ENCODE results near the gene GLI3. TPM values are rescaled to one million over a fixed set of nuclear protein-coding genes. Genes with fewer than 3 reads are reported as not detected.

The GLI3 gene
- total and polyA plus RNA-seq, 10 of the 15 experiments (the other 5 are each of a cell fraction or from before 2014, with no cell fraction given): 0.01 TPM; not detected in 8

DNA sequence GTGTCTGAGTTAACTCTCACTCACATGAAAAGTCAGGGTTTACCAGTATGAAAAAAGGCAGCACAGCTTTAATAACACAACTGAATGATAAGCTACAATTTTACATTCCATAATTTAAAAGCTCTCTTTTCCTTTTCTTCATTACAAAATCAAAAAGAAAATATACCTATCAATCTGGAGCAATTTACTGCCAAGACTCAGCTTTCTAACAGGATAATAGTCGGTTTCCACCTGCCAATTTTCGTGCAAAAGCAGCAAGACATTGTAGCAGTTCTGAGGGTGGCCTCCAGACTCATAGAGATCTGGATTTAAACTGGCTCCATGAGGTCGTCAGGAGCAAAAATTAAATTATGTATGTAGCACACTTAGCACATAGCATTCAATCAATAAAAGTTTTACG lies 191.0 kb downstream of the GLI3 start:
- no peaks in the 10 kb centered on the region for H3K36me3 ChIP-seq (ENCODE audit: control insufficient read depth in 2 of 2, insufficient read depth in 2 of 2, low read length in 1 of 2)
- WGBS (ENCODE audit: insufficient coverage, insufficient replicate concordance, low lambda C conversion rate, missing lambda C conversion rate): 20% methylated on average over 4 of the region's 4 CpGs
- H3K79me2 ChIP-seq (ENCODE audit: control insufficient read depth, insufficient read depth, low read length): no peaks in the 10 kb centered on the region
- intact Hi-C loops (cut with micrococcal nuclease; ENCODE audit: unreplicated experiment) (no loop called here), in situ Hi-C loops (cut with MboI) (no loop called here)
- TF ChIP-seq TAF1 (IDR thresholded peaks at IDR 0.05; ENCODE audit: borderline replicate concordance, low read depth, low read length) (no peak), SUPT20H (IDR thresholded peaks at IDR 0.05; ENCODE audit: borderline replicate concordance, control insufficient read depth, low read depth, low read length) (no peak), LARP7 (IDR thresholded peaks at IDR 0.05) (no peak), YBX1 (IDR thresholded peaks at IDR 0.05) (no peak)
- TF ChIP-seq, protein P1, sequence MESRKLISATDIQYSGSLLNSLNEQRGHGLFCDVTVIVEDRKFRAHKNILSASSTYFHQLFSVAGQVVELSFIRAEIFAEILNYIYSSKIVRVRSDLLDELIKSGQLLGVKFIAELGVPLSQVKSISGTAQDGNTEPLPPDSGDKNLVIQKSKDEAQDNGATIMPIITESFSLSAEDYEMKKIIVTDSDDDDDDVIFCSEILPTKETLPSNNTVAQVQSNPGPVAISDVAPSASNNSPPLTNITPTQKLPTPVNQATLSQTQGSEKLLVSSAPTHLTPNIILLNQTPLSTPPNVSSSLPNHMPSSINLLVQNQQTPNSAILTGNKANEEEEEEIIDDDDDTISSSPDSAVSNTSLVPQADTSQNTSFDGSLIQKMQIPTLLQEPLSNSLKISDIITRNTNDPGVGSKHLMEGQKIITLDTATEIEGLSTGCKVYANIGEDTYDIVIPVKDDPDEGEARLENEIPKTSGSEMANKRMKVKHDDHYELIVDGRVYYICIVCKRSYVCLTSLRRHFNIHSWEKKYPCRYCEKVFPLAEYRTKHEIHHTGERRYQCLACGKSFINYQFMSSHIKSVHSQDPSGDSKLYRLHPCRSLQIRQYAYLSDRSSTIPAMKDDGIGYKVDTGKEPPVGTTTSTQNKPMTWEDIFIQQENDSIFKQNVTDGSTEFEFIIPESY (IDR thresholded peaks at IDR 0.05): no peak
- H2AFZ ChIP-seq (ENCODE audit: control insufficient read depth, low read depth, low read length): no peak overlapping the region
- SMC1A ChIA-PET (ENCODE audit: uncharacterized antibody, unreplicated experiment): no interaction called here
- no peak overlapping the region for H3K4me2 ChIP-seq (ENCODE audit: control insufficient read depth, insufficient read depth)
- H3K4me3 ChIP-seq: no peak overlapping the region
- H3K9me3 ChIP-seq (replicated peaks; ENCODE audit: control insufficient read depth, insufficient read depth, low read length): no peaks in the 10 kb centered on the region
- H3K27me3 ChIP-seq (replicated peaks in 1 of 2; ENCODE audit: control insufficient read depth in 2 of 2, insufficient read depth in 2 of 2, low read length in 1 of 2): no peaks in the 10 kb centered on the region; a peak in 3 of 4 replicates
- no peak overlapping the region for H3K9ac ChIP-seq (ENCODE audit: control insufficient read depth, insufficient read depth, low read length)
- RAD21 ChIA-PET (ENCODE audit: unreplicated experiment): no interaction called here
- no peak for DNase-seq (ENCODE audit: low read depth, low spot score)
- POLR2A ChIA-PET: no interaction called here
- no peak for ATAC-seq
- no peak overlapping the region for H3K27ac ChIP-seq (ENCODE audit: control insufficient read depth, insufficient read depth)
- H4K20me1 ChIP-seq (ENCODE audit: control insufficient read depth, insufficient read depth): no peaks in the 10 kb centered on the region
- BruUV-seq (replicated peaks): no TSS peak
- CTCF ChIA-PET: no interaction called here
- no peaks in the 10 kb centered on the region for H3K4me1 ChIP-seq (ENCODE audit: control insufficient read depth, insufficient read depth, low read length)
- FAIRE-seq: no peak

DNA sequence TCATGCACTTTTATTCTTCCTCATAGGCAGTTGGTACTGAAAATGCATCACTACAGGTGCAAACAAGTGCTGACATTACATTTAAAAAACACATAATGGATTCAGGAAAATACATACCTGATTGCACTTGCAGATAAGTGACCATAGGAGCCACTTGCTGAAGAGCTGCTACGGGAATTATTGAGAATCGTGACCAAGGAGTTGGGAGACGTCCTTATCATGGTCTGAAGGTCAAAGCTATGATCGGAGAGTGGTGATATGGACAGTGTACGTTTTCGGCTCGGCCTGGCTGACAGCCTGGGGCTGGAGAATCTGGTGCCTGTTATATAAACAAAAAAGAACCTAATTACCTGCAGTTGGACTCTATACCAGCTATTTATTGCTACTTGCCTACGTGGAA lies 197.1 kb downstream of the GLI3 start:
- FAIRE-seq (no peak), DNase-seq (ENCODE audit: low read depth, low spot score) (no peak), ATAC-seq (no peak)
- no TSS peak for BruUV-seq (replicated peaks)
- H3K9ac ChIP-seq (ENCODE audit: control insufficient read depth, insufficient read depth, low read length): no peak overlapping the region
- H3K4me2 ChIP-seq (ENCODE audit: control insufficient read depth, insufficient read depth): no peak overlapping the region
- no peak overlapping the region for H3K27ac ChIP-seq (ENCODE audit: control insufficient read depth, insufficient read depth)
- no peak overlapping the region for H3K4me3 ChIP-seq
- ChIA-PET POLR2A (no interaction called here), CTCF (interaction anchor here (1.4 kb wide), 1 partner anchor 99 kb away, joined by 4 read pairs; no protein-coding TSS in a partner anchor), RAD21 (ENCODE audit: unreplicated experiment) (interaction anchor here (1.0 kb wide), 1 partner anchor 62 kb away, joined by 3 read pairs; no protein-coding TSS in a partner anchor), SMC1A (ENCODE audit: uncharacterized antibody, unreplicated experiment) (interaction anchor here (0.9 kb wide), 2 partner anchors 14 to 18 kb away, joined by 3 read pairs; no protein-coding TSS in a partner anchor)
- in situ Hi-C loops (cut with MboI) (no loop called here), intact Hi-C loops (cut with micrococcal nuclease; ENCODE audit: unreplicated experiment) (no loop called here)
- H3K9me3 ChIP-seq (replicated peaks; ENCODE audit: control insufficient read depth, insufficient read depth, low read length): no peaks in the 10 kb centered on the region
- H3K4me1 ChIP-seq (ENCODE audit: control insufficient read depth, insufficient read depth, low read length): no peaks in the 10 kb centered on the region
- WGBS (ENCODE audit: insufficient coverage, insufficient replicate concordance, low lambda C conversion rate, missing lambda C conversion rate): 16% methylated on average over 8 of the region's 8 CpGs
- no peaks in the 10 kb centered on the region for H3K36me3 ChIP-seq (ENCODE audit: control insufficient read depth in 2 of 2, insufficient read depth in 2 of 2, low read length in 1 of 2)
- H2AFZ ChIP-seq (ENCODE audit: control insufficient read depth, low read depth, low read length): no peak overlapping the region
- H3K79me2 ChIP-seq (ENCODE audit: control insufficient read depth, insufficient read depth, low read length): no peaks in the 10 kb centered on the region
- peaks cover 0 to 2% of the 10 kb centered on the region in 2 experiments; a peak in 2 of 4 replicates for H3K27me3 ChIP-seq (replicated peaks in 1 of 2; ENCODE audit: control insufficient read depth in 2 of 2, insufficient read depth in 2 of 2, low read length in 1 of 2)
- H4K20me1 ChIP-seq (ENCODE audit: control insufficient read depth, insufficient read depth): no peaks in the 10 kb centered on the region
- TF ChIP-seq ESRRA (IDR thresholded peaks at IDR 0.05; ENCODE audit: low read length) (no peak), POLR2AphosphoS2 (IDR thresholded peaks at IDR 0.05; ENCODE audit: low read depth, low read length) (no peak), MTA2 (IDR thresholded peaks at IDR 0.05; ENCODE audit: low read depth) (no peak), TCF12 (IDR thresholded peaks at IDR 0.05; ENCODE audit: low read depth, low read length) (no peak)
- TF ChIP-seq, protein P2, sequence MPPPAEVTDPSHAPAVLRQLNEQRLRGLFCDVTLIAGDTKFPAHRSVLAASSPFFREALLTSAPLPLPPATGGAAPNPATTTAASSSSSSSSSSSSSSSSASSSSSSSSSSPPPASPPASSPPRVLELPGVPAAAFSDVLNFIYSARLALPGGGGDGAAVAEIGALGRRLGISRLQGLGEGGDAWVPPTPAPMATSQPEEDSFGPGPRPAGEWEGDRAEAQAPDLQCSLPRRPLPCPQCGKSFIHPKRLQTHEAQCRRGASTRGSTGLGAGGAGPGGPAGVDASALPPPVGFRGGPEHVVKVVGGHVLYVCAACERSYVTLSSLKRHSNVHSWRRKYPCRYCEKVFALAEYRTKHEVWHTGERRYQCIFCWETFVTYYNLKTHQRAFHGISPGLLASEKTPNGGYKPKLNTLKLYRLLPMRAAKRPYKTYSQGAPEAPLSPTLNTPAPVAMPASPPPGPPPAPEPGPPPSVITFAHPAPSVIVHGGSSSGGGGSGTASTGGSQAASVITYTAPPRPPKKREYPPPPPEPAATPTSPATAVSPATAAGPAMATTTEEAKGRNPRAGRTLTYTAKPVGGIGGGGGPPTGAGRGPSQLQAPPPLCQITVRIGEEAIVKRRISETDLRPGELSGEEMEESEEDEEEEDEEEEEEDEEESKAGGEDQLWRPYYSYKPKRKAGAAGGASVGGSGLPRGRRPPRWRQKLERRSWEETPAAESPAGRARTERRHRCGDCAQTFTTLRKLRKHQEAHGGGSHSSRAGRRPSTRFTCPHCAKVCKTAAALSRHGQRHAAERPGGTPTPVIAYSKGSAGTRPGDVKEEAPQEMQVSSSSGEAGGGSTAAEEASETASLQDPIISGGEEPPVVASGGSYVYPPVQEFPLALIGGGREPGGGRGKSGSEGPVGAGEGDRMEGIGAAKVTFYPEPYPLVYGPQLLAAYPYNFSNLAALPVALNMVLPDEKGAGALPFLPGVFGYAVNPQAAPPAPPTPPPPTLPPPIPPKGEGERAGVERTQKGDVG (CRISPR knock-in tag; IDR thresholded peaks at IDR 0.05): no peak
- TF ChIP-seq, protein P3, sequence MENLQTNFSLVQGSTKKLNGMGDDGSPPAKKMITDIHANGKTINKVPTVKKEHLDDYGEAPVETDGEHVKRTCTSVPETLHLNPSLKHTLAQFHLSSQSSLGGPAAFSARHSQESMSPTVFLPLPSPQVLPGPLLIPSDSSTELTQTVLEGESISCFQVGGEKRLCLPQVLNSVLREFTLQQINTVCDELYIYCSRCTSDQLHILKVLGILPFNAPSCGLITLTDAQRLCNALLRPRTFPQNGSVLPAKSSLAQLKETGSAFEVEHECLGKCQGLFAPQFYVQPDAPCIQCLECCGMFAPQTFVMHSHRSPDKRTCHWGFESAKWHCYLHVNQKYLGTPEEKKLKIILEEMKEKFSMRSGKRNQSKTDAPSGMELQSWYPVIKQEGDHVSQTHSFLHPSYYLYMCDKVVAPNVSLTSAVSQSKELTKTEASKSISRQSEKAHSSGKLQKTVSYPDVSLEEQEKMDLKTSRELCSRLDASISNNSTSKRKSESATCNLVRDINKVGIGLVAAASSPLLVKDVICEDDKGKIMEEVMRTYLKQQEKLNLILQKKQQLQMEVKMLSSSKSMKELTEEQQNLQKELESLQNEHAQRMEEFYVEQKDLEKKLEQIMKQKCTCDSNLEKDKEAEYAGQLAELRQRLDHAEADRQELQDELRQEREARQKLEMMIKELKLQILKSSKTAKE (IDR thresholded peaks at IDR 0.05; ENCODE audit: low read depth, poor library complexity, severe bottlenecking): no peak

All from GM12878 (cell line).